Testis (tissue), 3 donors: ENCODE data around the gene CACNA1D. TPM values are rescaled to one million over a fixed set of nuclear protein-coding genes. Genes with fewer than 3 reads are reported as not detected.

Source experiments
- DNase-seq: peaks from one replicate; pipeline ENCODE4 v3.0.0-alpha.2; 2019
- H3K27ac ChIP-seq, 2 donors: fragments of 200-600 bp; sonication (generic); one replicate each; pipeline ENCODE4 v1.5.1; 2019
- H3K27me3 ChIP-seq: fragments of 200-600 bp; sonication (generic); one replicate; pipeline ENCODE4 v1.5.1; 2019
- H3K36me3 ChIP-seq: fragments of 200-600 bp; sonication (generic); one replicate; pipeline ENCODE4 v1.5.1; 2017; ENCODE audit warnings: low read depth; ENCODE audit errors: missing control alignments
- H3K4me1 ChIP-seq: fragments of 200-600 bp; sonication (generic); one replicate; pipeline ENCODE4 v1.5.1; 2019
- H3K4me3 ChIP-seq, 2 donors: fragments of 200-600 bp; sonication (generic); one replicate each; pipeline ENCODE4 v1.5.1; 2017 to 2019
- H3K9me3 ChIP-seq: fragments of 200-600 bp; sonication (generic); one replicate; pipeline ENCODE4 v1.5.1; 2017
- CTCF ChIP-seq, 3 experiments: fragments of 450-650 bp in 2 of 3; fragments of 200-600 bp in 1 of 3; sonication (generic) in 1 of 3; IDR thresholded peaks; one replicate each; pipeline ENCODE4 v1.5.1; 2016 to 2019; ENCODE audit warnings: antibody characterized with exemption in 3 of 3, mild to moderate bottlenecking in 2 of 3, moderate library complexity in 1 of 3
- POLR2A ChIP-seq: fragments of 450-650 bp; IDR thresholded peaks from one replicate; pipeline ENCODE4 v1.6.1; 2017; ENCODE audit warnings: antibody characterized with exemption, mild to moderate bottlenecking, moderate library complexity
- WGBS, 2 donors: methylation state at CpG; one replicate each; pipeline ENCODE4 v1.1.5; 2018; 5-methylcytosine and 5-hydroxymethylcytosine counted together
- intact Hi-C: fragments of 100-400 bp; cut with DNase I; formaldehyde crosslinking; loops from one replicate; pipeline ENCODE4 v1.15.1; 2023; ENCODE audit warnings: low total_unique reads
- polyA plus RNA-seq: library from polyadenylated mRNA; stranded (reverse); fragments of 350-450 nt; fragmentation: Illumina TruSeq; extraction: RNeasy Lipid Tissue Mini Kit (QIAGEN cat#74804); gene quantifications from one replicate; pipeline ENCODE4 v1.2.3, GENCODE V29; 2014; ENCODE audit warnings: low read depth, low replicate concordance; ENCODE audit not compliant: insufficient read depth
- total RNA-seq, 2 donors: library from RNA; depleted of rRNA; stranded (reverse); fragments of >200 nt; gene quantifications; one replicate each; pipeline ENCODE4 v1.2.3, GENCODE V29; 2016

CACNA1D gene
- total and polyA plus RNA-seq, 3 donors from 2014 or later: 8.0 to 39.0 (median 37.6) TPM

- Histone ChIP-seq H3K27me3 (no peaks in the 10 kb centered on the region), H3K4me1 (no peaks in the 10 kb centered on the region), H3K36me3 (no peaks in the 10 kb centered on the region), H3K27ac (no peak overlapping the region), H3K4me3 (no peak overlapping the region), H3K9me3 (no peaks in the 10 kb centered on the region)
- DNase-seq: no peak
- intact Hi-C loops: no loop called here
- 83 to 92% methylated on average over 7 of the region's 7 CpGs for WGBS, 2 donors
- TF ChIP-seq CTCF (IDR thresholded peaks at IDR 0.05) (no peak), POLR2A (no peak)
These were observed 98.5 kb downstream of the CACNA1D start for GRCh38 chr3:53592862-53593261.

- H3K4me1 ChIP-seq: no peaks in the 10 kb centered on the region
- DNase-seq: peak; percentile 63
- H3K27me3 ChIP-seq: no peaks in the 10 kb centered on the region
- H3K36me3 ChIP-seq: no peaks in the 10 kb centered on the region
- TF ChIP-seq POLR2A (no peak), CTCF (IDR thresholded peaks at IDR 0.05) (no peak)
- H3K9me3 ChIP-seq: no peaks in the 10 kb centered on the region
- intact Hi-C loops: no loop called here
- no peak overlapping the region for H3K27ac ChIP-seq
- 35 to 47% methylated on average over 4 of the region's 4 CpGs for WGBS, 2 donors
- no peak overlapping the region for H3K4me3 ChIP-seq
These were observed 99.2 kb downstream of the CACNA1D start for GRCh38 chr3:53593611-53594010.

- no peak for TF ChIP-seq POLR2A
- TF ChIP-seq CTCF (IDR thresholded peaks at IDR 0.05): no peak
These were observed 99.9 kb downstream of the CACNA1D start for GRCh38 chr3:53594276-53594675.

GRCh38 chr3:53595660-53596059 is 101.2 kb downstream of the CACNA1D start:
- H3K36me3 ChIP-seq: no peaks in the 10 kb centered on the region
- DNase-seq: no peak
- intact Hi-C loops: no loop called here
- no peaks in the 10 kb centered on the region for H3K4me1 ChIP-seq
- H3K4me3 ChIP-seq: no peak overlapping the region
- WGBS, 2 donors: 93 to 94% methylated on average over 3 of the region's 3 CpGs
- H3K27ac ChIP-seq: no peak overlapping the region
- no peaks in the 10 kb centered on the region for H3K9me3 ChIP-seq
- H3K27me3 ChIP-seq: no peaks in the 10 kb centered on the region
- TF ChIP-seq CTCF (IDR thresholded peaks at IDR 0.05) (no peak), POLR2A (no peak)

More at GRCh38 chr3:53594276-53594675, 99.9 kb downstream of the CACNA1D start:
- DNase-seq: no peak
- WGBS, 2 donors: 83 to 94% methylated on average over 3 of the region's 3 CpGs
- no peaks in the 10 kb centered on the region for H3K4me1 ChIP-seq
- intact Hi-C loops: no loop called here
- H3K27ac ChIP-seq: no peak overlapping the region
- no peak overlapping the region for H3K4me3 ChIP-seq
- no peaks in the 10 kb centered on the region for H3K9me3 ChIP-seq
- H3K27me3 ChIP-seq: no peaks in the 10 kb centered on the region
- H3K36me3 ChIP-seq: no peaks in the 10 kb centered on the region

GRCh38 chr3:53597136-53597915 is 102.9 kb downstream of the CACNA1D start:
- no peaks in the 10 kb centered on the region for H3K36me3 ChIP-seq
- no peaks in the 10 kb centered on the region for H3K27me3 ChIP-seq
- 51 to 61% methylated on average over 4 of the region's 4 CpGs for WGBS, 2 donors
- H3K9me3 ChIP-seq: no peaks in the 10 kb centered on the region
- H3K27ac ChIP-seq: no peak overlapping the region
- no peak overlapping the region for H3K4me3 ChIP-seq
- TF ChIP-seq CTCF (IDR thresholded peaks at IDR 0.05) (no peak), POLR2A (no peak)
- intact Hi-C loops: no loop called here
- no peak for DNase-seq
- no peaks in the 10 kb centered on the region for H3K4me1 ChIP-seq
